Stromal cell of bone marrow (primary cell): Measurements from ENCODE around the gene IZUMO3.
"Not testable (repeated sequence)": the region's sequence is repeated elsewhere in the genome, so short reads cannot be mapped to it uniquely, and the experiment has no call there.

Experiments used
- DNase-seq: peaks from one replicate; pipeline ENCODE4 v3.0.0-alpha.2; 2012; ENCODE audit warnings: low read depth

Gene IZUMO3, protein sequence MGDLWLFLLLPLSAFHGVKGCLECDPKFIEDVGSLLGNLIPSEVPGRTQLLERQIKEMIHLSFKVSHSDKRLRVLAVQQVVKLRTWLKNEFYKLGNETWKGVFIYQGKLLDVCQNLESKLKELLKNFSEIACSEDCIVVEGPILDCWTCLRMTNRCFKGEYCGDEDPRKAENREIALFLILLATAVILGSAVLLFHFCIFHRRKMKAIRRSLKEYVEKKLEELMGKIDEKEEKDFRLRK

DNA sequence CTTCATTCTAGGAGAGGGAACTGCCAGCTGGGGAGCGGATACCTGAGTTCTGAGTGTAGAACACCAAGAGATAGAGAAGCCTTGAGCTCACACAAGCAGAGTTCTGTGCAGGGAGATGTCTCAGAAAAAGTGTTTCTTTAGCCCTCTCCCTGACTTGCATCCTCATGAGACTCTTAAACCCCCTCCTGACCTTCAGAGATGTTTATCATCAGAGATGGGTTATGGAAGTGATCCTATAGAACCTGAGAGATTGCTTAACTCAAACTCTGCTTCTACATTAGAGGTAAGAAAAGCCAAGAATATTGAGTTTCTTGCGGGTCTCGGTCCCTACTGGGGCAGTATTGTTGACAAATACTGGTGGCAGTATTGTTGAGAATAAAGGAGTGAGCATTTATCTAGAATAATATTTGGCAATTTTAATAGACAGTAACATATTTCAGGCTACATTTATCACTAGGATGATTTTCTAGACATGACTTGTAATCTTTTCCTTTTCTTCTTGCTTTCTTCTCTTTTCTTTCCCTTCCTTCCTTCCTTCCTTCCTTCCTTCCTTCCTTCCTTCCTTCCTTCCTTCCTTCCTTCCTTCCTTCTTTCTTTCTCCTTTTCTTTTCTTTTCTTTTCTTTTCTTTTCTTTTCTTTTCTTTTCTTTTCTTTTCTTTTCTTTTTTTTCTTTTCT, at the start of gene IZUMO3:
IZUMO3 (minus strand) TSS at position 51 of the 676 bp plus-strand sequence. CDS start 248 bp downstream, outside the sequence.
- DNase-seq = no peak

DNA sequence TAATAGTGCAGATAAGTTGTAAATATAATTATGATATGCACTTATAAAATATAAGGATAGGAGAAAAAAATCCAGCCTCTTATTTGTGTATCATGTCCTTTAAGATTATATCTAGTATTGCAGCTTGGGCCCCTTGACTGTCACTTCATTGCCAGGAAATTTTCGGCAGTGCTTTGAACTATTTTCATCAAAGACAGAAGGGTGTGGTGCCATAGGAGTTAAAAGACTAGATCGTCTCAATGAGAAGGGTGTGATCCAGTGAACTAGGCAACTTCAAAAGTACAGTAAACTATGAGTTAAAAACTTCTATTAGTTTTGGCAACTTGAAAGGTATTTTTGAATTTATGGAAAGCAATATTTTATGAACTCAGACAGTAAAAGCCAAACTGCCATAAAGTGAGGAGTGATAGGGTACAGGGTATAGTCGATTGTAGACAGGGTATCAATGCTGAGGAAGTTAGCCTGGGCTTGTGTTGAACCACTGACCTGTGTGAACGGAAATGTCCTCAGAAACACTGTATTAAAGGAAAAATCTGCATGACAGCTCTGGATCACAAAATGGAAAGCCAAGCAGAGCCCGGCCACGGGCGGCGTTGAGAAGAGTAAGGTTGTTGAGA, 48.6 kb upstream of the IZUMO3 start:
- DNase-seq = no peak

DNA sequence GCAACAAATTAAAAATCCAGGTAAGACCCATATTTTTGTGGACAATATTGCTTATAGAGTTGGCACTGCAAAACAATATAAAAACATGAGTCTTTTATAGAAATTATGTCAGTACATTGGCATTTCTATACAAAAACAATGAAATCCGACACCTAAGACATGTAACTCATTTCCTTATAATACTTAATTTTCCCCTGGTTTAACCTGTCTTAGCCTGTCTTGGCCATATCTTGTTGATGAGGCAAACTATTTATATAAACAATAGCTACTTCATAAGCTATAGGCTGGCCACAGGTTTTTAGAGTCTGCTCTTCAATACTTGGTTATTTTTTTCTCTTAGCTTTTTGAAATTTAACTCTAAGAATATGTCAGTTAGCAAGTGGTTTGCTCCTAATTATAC, 44.7 kb upstream of the IZUMO3 start:
- no peak for DNase-seq

DNA sequence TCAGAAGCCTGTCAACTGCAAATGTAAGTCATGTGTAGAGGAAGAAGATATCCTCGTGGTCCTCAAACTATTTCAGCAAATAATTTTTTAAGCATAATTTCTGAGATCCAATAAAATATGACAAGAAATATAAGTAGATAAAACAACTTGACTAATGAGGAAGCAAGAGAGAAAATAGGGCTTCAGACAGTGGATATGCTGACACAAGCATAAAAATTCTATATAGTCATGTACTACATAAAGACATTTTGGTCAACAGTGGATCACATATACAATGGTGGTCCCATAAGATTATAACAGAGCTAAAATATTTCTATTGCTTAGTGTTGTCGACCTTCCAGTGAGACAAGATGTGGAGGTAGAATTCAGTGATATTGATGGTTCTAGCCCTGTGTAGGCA, 42.2 kb upstream of the IZUMO3 start:
- DNase-seq = no peak

DNA sequence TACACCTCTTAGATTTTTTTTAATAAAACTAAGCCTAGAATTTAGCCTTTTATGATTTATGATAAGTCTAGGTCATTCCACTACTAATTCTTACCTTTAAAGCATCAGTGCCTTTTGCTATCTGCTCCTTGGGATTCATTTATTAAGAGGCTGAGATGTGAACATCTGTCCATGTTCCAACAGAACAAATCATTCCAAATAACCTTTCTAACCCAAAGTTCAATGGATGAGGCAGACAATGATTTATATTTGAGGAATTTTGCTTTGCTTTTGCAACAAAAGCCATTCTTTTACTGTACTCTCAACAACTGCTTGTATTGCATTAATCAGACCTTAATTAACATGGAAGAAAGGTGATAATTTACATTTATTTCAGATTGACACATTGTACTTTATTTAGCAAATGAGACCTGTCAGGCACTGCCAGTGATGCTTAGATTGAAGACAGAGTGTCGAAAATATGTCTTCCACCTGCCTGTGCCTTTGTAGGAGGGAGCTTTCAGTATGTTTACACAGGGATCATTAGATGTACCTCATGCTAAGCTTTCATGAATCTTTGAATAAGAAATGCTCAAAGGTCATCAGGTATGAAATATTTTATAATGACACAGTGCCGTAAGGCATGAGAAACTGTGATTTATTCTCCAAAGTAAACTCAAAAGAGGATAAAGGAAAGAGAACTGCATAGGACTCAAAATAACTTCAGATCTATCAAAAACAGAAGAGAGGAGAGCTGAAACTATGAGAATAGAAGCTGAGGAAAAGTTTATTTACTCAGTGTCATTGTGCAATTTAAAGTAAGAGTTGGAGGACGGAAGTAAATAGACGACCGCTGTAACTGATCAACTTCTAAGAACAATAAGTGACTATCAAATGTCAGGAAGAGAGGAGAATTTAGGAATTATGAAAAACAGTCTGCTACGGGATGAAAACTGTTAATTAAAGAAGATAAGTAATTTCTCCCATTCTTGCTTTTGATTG, 36.7 kb upstream of the IZUMO3 start:
- DNase-seq = no peak

DNA sequence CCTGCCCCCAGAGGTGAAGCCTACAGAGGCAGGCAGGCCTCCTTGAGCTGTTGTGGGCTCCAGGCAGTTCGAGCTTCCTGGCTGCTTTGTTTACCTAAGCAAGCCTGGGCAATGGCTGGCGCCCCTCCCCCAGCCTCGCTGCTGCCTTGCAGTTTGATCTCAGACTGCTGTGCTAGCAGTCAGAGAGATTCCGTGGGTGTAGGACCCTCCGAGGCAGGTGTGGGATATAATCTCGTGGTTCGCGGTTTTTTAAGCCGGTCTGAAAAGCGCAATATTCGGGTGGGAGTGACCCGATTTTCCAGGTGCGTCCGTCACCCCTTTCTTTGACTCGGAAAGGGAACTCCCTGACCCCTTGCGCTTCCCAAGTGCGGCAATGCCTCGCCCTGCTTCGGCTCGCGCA, 34.3 kb upstream of the IZUMO3 start:
- not testable (repeated sequence) for DNase-seq

DNA sequence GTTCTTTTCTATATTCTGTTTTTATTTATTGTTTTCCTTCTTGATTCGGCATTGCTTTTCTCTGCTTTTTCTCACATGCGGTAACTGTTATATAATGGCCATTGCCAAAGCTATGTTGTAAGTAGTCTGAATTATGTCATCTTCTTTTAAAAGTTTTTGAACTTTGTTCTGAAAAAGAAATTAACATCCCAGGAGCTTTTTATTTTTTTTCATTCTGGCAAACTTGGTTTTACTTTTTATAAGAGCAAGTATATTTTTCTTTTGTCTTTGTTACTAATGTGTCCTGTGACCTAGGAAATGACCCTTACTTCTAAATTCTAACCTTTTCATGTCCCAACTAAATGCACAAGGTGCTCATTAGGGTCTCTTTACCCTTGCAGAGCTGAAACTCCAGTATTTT, 26.7 kb upstream of the IZUMO3 start:
- no peak for DNase-seq

DNA sequence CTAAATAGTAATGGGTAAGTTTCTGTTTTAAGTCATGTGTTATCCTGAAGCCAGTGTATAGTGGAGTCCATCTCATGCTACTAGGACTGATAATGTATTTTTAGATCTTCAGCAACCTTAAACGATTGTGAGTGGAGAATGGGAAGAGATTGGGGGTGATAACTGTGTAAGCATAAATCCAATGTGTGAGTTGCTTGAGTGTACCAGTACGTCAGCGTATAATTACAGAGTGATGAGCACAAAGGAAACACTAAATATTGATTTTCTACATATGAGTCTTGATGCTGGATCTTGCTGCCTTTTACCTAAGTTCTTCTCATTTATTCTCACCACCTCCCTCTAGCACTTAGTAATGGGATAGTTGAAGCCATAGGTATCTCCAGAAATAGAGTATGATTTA, 16.3 kb upstream of the IZUMO3 start:
- no peak for DNase-seq

DNA sequence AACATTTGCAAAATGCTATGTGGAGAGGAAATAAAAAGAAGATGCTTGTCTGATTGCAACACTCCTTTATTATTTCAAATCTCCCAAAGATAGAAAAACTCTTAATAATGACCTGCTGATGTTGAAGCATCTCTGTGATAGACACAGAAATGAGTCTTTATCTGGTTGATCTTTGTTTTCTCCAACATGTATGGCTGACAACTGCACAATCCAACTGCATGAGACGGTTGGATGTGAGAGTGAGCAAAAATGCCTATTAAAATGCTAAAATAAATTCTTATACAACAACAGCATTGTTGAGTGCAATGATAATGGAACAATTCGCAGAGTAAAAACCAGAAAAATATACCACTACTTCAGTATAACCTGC, 7.5 kb upstream of the IZUMO3 start:
- DNase-seq = no peak

DNA sequence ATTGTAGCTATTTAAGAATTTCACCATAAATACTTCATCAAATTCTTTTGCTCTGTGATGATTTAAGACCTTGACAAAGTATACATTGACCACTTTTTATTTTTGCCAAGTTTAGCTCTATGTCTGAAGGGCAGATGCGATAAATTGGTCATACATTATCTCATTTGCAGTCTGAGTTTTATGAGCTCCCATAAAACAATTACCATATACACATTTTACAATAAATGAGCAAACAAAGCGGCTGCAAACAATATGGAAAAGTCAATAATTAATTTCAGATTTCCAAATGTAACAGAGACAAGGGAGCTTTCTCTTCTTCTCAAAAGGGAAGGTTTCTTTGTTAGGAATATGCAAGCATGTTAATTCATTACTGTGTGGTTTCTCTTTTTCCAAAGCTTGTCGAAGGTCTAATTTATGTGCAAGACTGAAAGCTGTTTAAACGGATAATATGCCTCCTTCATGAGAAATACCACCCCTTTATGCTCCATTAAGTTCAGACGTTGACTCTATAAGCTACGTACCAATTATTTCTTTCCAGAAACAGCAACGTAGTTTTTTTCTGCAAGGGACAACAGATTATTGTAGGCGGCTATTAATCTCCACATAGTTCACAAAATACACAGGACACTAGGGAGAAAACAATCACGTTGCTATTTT, 7.0 kb upstream of the IZUMO3 start:
- DNase-seq = no peak

DNA sequence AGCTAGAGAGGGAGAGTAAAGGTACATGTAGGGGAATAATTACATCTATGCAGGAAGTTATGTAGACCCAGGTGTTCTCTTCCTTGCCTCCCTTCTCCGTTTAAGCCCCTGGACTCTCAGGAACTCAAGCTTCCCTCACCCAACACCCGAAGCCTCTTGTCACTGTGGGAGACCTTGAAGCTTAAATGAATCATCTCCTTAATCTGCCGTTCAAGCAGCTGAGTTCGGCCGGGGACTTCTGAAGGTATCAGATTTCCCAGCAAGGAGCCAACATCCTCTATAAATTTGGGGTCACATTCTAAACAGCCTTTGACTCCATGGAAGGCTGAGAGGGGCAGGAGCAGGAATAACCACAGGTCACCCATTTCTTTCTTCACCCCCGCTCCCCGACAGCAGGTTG, 412 bp downstream of the IZUMO3 start:
- DNase-seq = no peak

DNA sequence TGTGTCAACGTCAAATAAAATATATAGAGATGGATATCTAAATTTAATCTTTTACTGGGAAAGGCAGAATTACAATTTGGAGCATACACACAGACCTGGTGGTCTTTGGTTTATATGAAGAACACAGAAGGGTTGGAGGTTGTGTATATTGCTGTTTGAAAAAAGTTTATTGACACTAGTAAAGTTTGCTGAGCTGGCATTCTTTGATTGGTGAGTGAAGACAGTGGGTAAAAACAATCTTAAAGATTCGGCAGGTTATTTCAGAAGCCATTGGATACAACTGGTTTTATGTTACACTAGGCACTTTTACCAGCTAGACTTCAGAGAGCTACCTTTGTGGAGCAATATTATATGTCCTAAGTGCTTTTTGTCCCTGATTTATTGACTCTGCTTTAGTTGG, 27.2 kb downstream of the IZUMO3 start:
- DNase-seq = no peak

DNA sequence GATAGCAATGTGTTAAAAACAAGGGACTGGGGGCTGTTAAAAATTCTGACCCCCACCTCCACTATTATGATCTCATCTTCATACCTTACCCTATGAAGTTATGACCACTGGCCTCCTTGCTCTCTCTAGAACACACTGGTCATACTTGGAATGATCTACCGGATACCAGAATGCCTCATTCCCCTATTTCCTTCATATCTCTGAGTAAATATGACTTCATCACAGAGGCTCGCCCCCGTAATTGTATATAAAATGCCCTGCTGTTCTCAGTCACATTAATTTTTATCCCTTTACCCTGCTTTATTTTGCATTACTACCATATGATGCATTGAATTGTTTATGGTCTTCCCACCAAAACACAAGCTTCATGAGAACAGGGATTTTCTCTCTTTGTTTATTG, 29.2 kb downstream of the IZUMO3 start:
- DNase-seq = no peak

DNA sequence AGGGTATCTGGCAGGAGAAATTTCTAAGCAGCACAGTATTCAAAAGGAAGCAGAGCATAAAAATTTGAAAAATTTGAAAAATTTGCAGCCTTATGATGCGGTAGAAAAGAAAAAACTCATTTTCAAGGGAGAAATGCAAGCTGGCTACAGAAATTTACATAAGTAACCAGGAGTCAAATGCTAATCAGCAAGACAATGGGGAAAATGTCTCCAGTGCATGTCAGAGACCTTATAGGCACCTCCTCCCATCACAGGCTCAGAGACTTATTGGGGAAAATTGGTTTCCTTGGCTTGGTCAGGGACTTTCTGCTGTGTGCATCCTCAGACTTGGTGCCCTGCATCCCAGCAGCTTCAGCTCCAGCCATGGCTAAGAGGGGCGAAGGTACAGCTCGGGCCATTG, 35.8 kb downstream of the IZUMO3 start:
- no peak for DNase-seq

DNA sequence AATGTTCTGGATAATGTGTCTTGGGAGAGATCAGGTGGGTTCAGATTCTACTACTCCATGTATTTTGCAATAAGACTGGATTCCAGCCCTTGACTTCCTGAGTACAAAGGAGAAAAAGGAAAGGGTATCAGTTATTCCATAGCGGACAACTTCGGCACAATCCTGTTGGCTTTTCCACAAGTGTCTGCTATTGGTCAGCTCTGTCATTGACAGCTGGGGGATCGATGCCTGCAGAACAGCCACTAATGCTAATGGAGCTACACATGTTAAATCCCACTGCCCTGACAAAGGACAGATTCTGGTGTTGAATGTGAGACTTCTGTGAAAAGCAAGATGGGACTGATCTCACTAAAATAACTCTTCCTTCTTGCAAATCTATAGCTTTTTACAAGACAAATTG, 41.2 kb downstream of the IZUMO3 start:
- DNase-seq = no peak

DNA sequence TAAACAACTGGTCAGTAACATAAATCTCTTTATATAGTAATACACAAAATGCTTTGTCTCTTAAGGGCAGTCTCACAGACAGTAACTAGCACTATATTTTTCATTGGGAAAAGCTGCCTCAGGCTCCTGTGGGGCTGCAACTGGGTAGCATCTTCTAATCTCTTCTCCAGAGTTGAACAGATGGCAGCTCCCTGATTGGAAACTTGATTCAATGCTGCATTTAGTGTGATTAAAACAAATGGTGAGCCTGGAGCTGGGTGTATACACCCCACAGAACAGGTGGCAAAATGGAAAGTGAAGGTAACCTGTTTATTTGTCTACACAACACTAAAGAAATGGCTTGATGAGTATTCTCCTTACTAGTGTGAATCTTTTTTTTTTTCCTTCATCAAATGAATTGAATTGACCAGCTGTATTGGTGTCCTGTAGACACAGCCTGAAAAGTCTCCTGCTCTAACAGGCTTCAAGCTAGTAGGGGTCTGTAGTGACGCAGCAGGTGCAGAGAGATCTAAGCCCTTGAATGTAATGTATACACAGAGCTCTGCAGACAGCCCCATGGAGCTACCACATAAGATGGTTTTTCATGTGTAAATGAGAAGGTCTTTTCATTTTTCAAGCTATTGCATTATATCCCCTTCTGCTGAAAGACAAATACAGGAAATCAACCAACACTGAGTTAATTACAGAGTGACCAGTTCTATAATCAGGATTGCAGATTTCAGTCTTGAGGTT, 43.3 kb downstream of the IZUMO3 start:
- DNase-seq = no peak

DNA sequence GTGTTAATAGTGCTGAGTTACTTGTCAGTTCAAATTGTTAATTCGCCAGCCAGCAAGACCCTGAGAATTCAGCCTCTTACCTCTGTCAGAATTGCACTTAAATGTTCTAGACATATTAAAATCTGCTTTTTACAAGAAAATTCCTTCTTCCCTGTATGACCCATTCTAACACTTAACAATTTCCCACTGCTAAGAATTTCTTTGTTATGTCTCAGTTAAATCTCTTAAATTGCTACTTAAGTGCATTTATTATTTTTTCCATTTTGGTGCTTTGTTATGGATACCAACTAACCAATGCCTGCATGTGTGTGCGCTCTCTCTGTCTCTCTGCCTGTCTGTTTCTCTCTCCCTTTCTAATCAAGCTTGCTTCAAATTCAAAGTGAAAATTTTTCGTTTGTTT, 44.9 kb downstream of the IZUMO3 start:
- no peak for DNase-seq

DNA sequence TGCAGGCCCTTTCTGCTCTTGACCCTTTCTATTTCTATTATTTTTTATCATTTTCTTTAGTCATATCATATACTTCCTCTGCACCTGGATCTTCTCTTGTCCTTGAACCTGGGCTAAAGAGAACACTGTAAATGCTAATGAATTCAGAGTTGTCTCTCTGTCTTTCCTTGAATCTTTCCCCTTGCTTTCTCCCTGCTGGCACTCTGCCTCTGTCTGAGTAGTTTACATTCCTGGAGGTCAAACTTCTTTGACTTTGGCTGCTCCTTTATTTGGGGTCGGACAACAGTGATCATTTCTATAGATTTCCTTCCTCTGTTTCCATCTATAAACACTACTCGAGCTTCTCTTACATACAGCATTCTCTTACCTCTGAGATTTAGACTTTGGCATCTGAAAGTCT, 47.1 kb downstream of the IZUMO3 start:
- DNase-seq = no peak

DNA sequence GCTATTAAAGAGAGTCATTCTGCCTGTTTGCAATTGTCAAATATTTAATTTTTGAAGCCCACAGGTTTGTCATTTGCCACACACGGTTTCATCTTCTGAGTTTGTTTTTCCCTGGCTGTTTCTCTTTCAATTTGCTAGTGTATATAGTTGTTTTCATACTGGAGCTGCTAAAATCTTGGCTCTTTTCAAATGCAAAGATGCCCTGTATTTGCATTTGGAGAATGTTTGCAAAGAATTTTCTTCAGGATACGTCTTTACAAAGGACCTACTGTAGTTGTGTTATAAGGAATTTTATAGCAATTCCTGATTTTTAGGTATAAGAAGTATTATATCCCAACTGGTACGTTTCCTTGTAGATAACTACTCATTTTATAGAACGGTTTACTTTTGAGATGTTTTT, 48.0 kb downstream of the IZUMO3 start:
- no peak for DNase-seq
